Muscle of arm (tissue), 12 donors: ENCODE measurements around the gene ILDR2. TPM values are rescaled to one million over a fixed set of nuclear protein-coding genes. Genes with fewer than 3 reads are reported as not detected.

Experiments
- DNase-seq: peaks from one replicate; pipeline ENCODE4 v3.0.0-alpha.2; 2013
- polyA plus RNA-seq, 12 donors: library from polyadenylated mRNA; unstranded; fragments of 120-200 nt; gene quantifications; one replicate each; pipeline ENCODE4 v1.2.1, GENCODE V29; 2013; ENCODE audit not compliant: insufficient read length in 12 of 12

ILDR2 gene
- polyA plus RNA-seq, 12 donors, result 1.3 to 5.0 (median 2.0) TPM; not detected in 1

- DNase-seq, result no peak
Measured at GRCh38 chr1:166925810-166926478, 49.4 kb downstream of the ILDR2 start.

- DNase-seq, result no peak
Measured at GRCh38 chr1:166924823-166925541, 50.4 kb downstream of the ILDR2 start.

DNA sequence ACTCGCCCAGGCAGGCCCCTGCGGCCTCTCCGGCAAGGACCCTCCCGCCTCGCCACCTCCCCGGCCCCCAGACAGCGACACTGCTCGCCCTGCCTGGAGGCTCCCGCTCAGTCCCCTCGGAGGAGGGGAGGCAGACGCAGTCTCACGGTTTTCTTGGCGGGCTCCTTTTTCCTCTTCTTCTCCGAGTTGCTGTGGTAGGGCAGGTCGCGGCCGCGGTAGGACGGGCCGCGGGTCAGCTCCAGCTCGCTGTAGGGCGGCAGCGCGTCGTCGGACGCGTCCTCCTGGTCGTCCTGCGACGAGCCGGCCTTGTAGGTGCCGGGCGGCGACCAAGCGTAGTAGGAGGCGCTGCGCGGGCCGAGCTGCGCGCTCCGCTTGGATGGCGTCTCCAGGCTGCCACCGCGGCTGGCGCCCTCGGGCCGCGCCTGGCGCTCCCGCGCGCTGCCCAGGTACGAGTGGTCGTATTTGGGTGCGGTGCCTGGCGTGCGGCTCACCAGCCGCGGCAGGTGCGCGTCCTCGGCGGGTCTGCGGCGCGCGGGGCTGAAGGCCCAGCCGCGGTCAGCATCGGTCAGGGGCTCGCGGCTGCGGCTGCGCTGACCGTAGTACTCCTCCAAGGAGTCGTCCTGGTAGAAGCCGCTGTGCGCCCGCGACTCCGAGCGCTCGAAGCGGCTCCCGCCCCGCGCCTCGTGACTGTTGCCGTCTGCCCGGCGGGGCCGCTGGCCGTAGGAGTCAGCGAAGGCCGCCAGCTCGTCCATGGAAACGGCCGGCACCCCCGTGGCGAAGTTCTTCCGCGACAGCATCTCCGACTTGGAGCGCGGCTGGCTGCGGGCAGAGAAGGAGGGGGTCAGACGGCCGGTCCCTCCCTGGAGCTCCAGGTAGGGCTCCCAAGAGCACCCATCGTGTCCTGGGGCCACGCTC lies 54.5 kb downstream of the ILDR2 start:
- DNase-seq, result no peak

GRCh38 chr1:166918956-166919316 lies 56.4 kb downstream of the ILDR2 start:
- DNase-seq, result no peak

DNA sequence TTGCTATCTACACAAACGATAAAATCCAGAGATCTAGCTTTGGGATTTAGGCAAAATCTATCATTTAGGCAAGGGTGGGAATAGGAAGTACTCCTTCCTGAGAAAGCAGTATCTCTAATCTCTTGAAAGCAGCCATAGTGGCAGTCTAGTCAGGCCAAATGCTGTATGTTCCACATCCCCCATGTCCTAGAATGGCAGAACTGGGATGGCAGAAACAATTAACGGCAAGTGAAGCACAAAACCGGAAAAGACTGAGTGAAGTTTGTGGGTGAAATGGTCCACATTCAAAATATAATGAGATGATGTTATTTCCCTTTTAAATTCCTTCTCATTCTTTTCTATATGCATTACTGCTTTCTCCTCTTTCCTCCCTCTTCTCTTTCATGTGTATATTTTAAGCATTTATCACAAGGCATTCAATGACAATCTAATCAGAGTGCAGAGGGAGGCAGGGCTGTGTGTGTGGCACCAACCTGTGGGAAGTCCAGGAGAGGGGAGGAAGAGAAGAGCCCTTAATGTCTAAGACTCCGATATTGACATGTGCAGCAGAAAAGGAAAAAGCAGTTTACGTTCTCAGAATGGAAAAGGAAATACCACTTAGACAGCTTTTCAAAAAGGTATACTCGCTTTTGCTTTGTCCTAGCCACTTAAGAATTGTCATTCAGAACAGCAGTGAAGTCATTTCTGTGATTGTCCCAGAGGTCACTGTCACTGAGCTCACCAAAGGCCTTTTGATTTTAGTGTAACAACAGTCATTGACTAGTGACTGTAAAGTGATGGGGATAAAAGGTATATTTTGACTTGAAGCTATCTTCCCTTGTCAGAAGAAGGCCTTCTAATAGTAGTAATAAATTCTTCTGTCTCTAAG lies 57.0 kb downstream of the ILDR2 start:
- no peak for DNase-seq

DNA sequence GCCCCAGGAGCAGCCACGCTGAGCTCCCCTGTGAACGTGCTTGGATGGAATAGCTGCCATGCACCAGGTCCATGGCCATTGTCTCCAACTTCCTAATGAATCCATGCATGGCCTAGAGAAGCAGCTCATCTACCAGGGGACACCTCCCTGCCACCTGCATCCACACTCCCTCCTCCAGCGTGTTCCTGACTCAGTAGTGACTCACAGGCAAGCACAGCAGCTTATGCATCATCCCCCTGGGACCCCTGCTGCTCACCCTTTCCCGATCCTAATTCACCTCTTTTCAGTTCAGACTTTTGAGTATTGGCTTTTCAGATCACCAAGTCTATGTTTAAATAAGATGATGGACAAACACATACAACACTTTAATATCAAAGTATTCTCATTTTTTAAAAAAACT lies 59.4 kb downstream of the ILDR2 start:
- no peak for DNase-seq

DNA sequence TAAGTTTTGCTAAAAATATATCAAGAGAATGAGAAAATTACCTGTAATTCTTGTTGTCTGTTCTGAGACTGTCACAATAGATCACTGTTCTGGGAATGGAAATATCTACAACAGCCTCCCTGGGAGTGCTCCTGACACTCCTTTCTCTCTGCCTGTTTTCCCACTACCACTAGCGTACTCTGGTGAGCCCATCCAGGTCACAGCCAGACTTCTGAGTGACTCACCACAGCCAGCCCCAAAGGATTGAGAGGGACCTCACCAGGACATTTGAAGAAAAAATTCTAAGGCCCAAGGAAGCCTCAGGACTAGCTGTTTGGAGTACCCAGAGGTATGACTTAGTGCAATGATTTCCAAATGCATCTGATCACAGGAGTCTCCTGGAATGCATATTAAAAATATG lies 60.3 kb downstream of the ILDR2 start:
- no peak for DNase-seq

DNA sequence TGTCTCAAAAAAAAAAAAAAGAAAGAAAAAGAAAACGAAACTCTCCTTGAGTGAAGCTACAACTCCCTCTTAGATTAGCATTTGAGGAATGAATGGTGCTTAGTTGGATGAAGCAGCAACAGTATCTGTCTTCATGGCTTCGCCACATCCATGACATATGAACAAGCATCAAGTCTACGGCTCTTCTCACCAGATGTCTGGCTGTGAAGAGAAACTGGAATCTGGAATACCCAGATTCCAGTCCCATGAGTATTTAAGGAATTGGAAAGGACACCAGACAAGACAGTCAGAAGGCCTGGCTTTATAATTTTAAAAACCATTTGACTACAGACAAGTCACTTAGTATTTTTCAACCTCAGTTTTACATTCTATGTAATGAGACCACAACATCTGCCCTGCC lies 61.2 kb downstream of the ILDR2 start:
- no peak for DNase-seq

DNA sequence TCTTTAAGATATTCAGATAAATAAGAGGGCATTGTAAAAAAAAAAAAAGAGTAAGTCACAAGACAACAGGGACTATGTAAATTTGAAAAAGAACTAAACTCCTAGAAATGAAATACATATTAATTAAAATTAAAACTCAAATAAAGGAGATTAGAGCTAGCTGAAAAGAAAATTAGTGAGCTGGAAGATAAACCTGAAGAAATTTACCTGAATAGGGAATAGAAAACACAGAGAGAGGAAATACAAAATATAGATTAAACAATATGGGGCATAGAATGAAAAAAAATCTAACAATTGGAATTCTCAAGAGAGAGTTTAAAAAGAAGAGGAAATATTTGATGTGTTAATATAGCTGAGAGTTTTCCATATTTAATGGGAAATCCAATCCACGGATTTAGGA lies 63.7 kb downstream of the ILDR2 start:
- no peak for DNase-seq

DNA sequence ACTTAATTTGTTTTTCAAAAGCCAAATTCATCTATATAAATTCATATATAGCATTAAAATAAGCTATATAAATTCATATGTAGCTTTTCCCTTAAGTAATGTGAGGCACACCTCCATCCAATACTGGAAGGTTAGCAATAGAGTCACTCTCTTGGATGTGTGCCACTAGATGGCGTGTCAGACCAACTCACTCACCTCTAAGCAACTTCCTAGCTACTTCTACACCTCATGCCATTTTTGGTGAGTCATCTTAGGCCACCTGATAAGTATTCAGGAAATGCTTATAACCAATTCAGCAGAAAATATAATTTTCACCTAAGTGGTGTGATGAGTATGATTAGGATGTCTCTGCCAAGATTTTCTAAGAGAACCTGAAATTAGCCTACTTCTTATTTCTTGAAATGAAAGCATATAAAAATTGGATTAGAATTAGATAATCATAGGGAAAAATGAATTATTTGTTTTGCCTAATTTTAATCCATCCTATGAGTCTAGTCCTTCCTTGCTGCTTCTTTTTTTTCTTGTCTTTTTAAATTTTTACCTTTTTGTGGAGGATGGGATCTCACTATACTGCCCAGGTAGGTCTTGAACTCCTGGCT lies 64.8 kb downstream of the ILDR2 start:
- DNase-seq, result peak; percentile 43

DNA sequence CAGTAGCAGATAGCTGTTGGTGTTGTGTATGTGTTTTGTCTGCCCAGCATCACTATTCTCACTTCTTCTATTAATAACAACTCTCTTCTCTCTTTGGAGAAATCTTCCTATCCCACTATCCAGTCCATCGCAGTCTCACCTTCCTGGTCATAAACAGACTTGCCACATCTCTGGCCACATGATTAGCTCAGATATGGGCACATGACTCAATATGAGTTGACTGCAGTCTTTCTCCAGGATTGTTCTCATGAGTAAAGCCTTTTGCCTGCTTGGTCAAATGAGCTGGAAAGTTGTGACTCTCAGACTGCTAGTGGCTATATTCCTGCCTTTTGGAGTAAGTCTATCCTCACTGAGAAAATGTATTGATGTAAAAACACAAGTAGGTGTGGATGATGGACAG lies 66.4 kb downstream of the ILDR2 start:
- DNase-seq, result no peak

- no peak for DNase-seq
Measured at GRCh38 chr1:166907763-166908162, 67.6 kb downstream of the ILDR2 start.

DNA sequence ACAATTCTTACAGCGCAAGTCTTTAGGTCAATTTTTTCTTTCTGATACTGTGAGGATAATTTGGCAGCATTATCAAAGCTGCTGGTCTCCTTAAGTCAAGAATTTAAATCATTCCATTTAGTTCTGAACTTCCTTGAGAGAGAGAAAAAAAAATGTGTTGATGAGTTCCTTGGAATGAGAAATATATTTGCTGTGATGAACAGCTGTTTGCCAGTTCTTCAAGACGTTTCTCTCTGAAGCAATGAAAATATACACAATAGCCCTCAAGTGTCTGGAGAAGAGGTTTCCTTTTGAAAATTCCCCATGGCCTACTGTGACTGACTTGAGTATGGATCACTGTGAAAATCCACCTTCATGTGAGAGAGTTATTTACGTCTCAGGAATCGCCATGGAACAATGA lies 68.3 kb downstream of the ILDR2 start:
- no peak for DNase-seq

DNA sequence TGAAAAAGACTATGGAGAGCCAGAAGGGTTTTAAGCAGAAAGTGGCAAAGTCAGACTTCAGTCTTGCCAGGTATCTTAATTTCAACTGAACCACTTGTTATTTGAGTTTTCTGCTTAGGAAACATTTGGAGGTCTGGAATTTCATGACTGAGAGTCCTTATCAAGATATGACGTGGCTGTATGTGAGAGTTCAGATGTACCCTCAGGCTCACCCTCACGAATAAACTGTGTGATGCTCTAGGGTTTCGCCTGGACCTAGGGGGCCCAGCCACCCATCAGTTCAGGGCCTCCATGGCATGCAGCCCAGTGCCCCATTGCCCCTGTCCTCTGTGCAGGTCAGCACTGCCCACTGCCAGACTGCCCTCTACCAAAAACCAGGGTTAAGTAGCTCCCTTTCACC lies 68.7 kb downstream of the ILDR2 start:
- DNase-seq, result no peak

GRCh38 chr1:166905900-166906299 lies 69.4 kb downstream of the ILDR2 start:
- peak; percentile 26 for DNase-seq

DNA sequence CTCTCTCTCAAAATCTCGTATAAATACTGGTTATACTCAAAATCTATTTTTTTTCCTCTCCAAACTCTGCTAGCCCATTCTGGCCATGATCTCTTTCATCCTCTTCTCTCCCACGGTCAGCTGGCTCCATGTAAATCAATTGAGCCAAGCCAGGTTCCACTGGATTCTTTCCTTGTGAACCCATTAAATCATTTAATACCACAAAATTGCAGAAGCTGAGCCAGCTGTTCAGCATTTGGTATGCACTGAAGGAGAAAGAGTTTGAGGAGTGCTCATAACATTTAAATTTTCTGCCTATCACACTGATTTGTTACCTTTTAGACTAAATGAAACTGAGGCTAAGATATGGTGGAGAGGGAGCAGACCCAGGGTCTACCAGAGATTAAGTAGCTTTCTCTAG lies 70.2 kb downstream of the ILDR2 start:
- DNase-seq, result peak; percentile 28

DNA sequence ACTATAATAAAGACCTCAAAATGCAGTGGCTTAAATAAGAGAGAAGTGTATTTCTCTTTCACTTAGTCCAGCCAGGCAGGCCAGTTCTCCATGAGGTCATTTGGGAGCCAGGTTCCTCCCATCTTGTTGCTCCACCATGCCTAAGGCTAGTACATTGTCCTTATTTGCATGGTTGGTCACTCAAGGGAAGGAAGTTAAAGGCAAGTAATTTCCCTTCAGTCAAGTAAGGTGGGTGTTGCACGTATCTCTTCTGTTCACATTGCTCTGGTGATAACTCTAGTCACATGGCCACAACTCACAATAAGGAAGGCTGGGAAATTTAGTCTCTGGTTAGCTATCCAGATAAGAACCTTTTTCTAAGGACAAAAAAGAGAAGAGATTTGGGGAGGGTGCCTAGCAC lies 72.1 kb downstream of the ILDR2 start:
- DNase-seq, result no peak

GRCh38 chr1:166902279-166902678 lies 73.1 kb downstream of the ILDR2 start:
- DNase-seq, result no peak

- no peak for DNase-seq
Measured at GRCh38 chr1:166900987-166901386, 74.4 kb downstream of the ILDR2 start.

GRCh38 chr1:166899769-166900168 lies 75.6 kb downstream of the ILDR2 start:
- no peak for DNase-seq

DNA sequence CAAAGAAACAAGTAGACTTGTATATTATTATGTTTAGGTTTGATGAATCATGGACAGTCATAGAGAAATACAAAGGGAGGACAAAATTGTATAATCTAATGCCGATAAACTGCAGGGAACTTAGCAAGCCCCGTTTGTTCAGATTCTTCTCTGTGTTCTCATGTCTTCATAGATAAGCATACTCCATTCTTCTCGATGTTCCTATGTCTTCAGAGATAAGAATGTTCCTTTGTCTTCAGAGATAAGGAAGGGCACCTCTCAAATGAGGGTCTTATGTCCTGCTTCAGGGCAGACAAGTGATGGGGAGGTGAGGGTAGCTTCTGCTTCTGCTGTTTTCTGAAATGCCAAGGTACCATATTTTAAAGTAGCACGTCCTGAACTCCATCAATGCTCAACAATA lies 79.6 kb downstream of the ILDR2 start:
- no peak for DNase-seq
